Endothelial cell of umbilical vein (primary cell): ENCODE results near the gene SLC1A4. TPM values are rescaled to one million over a fixed set of nuclear protein-coding genes. Genes with fewer than 3 reads are reported as not detected.

Experiments used
- BruUV-seq: library from RNA; stranded (reverse); fragments of 400-500 nt; replicated peaks from 2 replicates; lab custom pipeline; 2021; lab: Mats Ljungman, UMichigan
- CTCF ChIA-PET: fragments of 300-600, 350-600 bp; sonication (Branson Sonifier 250); formaldehyde crosslinking; loops from one replicate; lab custom pipeline; 2021; ENCODE audit warnings: antibody characterized with exemption, inconsistent platforms; lab: Charles Lee
- POLR2A ChIA-PET: fragments of 300-600, 350-600 bp; sonication (Branson Sonifier 250); formaldehyde crosslinking; loops from one replicate; lab custom pipeline; 2021; ENCODE audit warnings: antibody characterized with exemption, inconsistent platforms; lab: Charles Lee
- DNase-seq: peaks from one replicate; pipeline ENCODE4 v3.0.0-alpha.2; 2011; ENCODE audit warnings: low read depth, low spot score
- FAIRE-seq: peaks from 2 replicates; lab custom pipeline; 2011; peaks lifted over from hg19 to GRCh38; lab: Jason Lieb, UNC
- H2AFZ ChIP-seq: 2 replicates; pipeline ENCODE4 v1.6.0; 2012; ENCODE audit warnings: low read depth, low read length, control low read depth, inconsistent platforms
- H3K27ac ChIP-seq: 2 replicates; pipeline ENCODE4 v1.5.1; 2011; ENCODE audit warnings: low read depth, mild to moderate bottlenecking, control low read depth, low read length, moderate library complexity; ENCODE audit not compliant: insufficient read depth
- H3K27me3 ChIP-seq, 2 experiments: 2 replicates each; pipeline versions ENCODE4 v1.6.0 to v1.6.1; 2011; ENCODE audit warnings: low read length in 2 of 2, mixed read lengths in 1 of 2; ENCODE audit not compliant: control insufficient read depth in 2 of 2, insufficient read depth in 2 of 2
- H3K36me3 ChIP-seq, 2 experiments: 2 replicates in 1 of 2; 3 replicates in 1 of 2; pipeline ENCODE4 v1.5.1; 2011; ENCODE audit warnings: low read length in 2 of 2, mild to moderate bottlenecking in 1 of 2, moderate library complexity in 1 of 2; ENCODE audit not compliant: control insufficient read depth in 2 of 2, insufficient read depth in 2 of 2; ENCODE audit errors: extremely low read depth in 1 of 2
- H3K4me1 ChIP-seq: 3 replicates; pipeline ENCODE4 v1.5.1; 2011; ENCODE audit warnings: mild to moderate bottlenecking, low read length; ENCODE audit not compliant: control insufficient read depth, insufficient read depth; ENCODE audit errors: extremely low read depth
- H3K4me2 ChIP-seq: 2 replicates; pipeline ENCODE4 v1.6.1; 2011; ENCODE audit warnings: low read length, control low read depth, mixed read lengths; ENCODE audit not compliant: insufficient read depth
- H3K4me3 ChIP-seq, 3 experiments: fragments of 200-600 bp in 1 of 3; sonication (generic), shearing (Covaris generic) in 1 of 3; replicated peaks in 1 of 3; 2 replicates each; pipeline ENCODE4 v1.5.1; 2011 to 2016; ENCODE audit warnings: control low read depth in 3 of 3, low read length in 3 of 3, mild to moderate bottlenecking in 2 of 3, inconsistent platforms in 1 of 3, low read depth in 1 of 3, moderate library complexity in 1 of 3; ENCODE audit not compliant: insufficient read depth in 1 of 3
- H3K79me2 ChIP-seq: 2 replicates; pipeline ENCODE4 v1.6.0; 2012; ENCODE audit warnings: low read length, inconsistent platforms; ENCODE audit not compliant: control insufficient read depth, insufficient read depth
- H3K9ac ChIP-seq: replicated peaks from 2 replicates; pipeline ENCODE3; 2011; ENCODE audit warnings: low read length, control low read depth; ENCODE audit not compliant: insufficient read depth; ENCODE audit errors: extremely low read depth
- H3K9me1 ChIP-seq: replicated peaks from 3 replicates; pipeline ENCODE4 v1.6.0; 2011; ENCODE audit warnings: mild to moderate bottlenecking, low read length; ENCODE audit not compliant: control insufficient read depth, insufficient read depth; ENCODE audit errors: extremely low read depth
- H3K9me3 ChIP-seq: replicated peaks from 2 replicates; pipeline ENCODE4 v1.5.1; 2012; ENCODE audit warnings: low read length, inconsistent platforms; ENCODE audit not compliant: control insufficient read depth, insufficient read depth
- H4K20me1 ChIP-seq: replicated peaks from 2 replicates; pipeline ENCODE3; 2011; ENCODE audit warnings: mild to moderate bottlenecking, low read length; ENCODE audit not compliant: control insufficient read depth, insufficient read depth; ENCODE audit errors: extremely low read depth
- EZH2 ChIP-seq: IDR thresholded peaks from 2 replicates; pipeline ENCODE4 v1.6.1; 2012; ENCODE audit warnings: borderline replicate concordance, low read depth, mild to moderate bottlenecking, moderate library complexity, low read length, inconsistent platforms; ENCODE audit not compliant: severe bottlenecking
- FOS ChIP-seq: IDR thresholded peaks from 2 replicates; pipeline ENCODE4 v1.6.1; 2011; ENCODE audit warnings: mild to moderate bottlenecking, low read length, moderate library complexity, borderline replicate concordance; ENCODE audit not compliant: insufficient read depth
- GATA2 ChIP-seq: IDR thresholded peaks from 2 replicates; pipeline ENCODE4 v1.7.0; 2011; ENCODE audit warnings: low read depth, mild to moderate bottlenecking, moderate library complexity, mixed read lengths, low read length; ENCODE audit not compliant: insufficient read length, insufficient read depth
- JUN ChIP-seq: IDR thresholded peaks from 2 replicates; pipeline ENCODE4 v1.6.1; 2011; ENCODE audit warnings: borderline replicate concordance, low read depth; ENCODE audit not compliant: insufficient read length, insufficient read depth
- MYC ChIP-seq: IDR thresholded peaks from one replicate; pipeline ENCODE4 v1.6.1; 2011; ENCODE audit warnings: mild to moderate bottlenecking, low read depth, low read length
- POLR2A ChIP-seq: IDR thresholded peaks from 2 replicates; pipeline ENCODE4 v1.6.1; 2012; ENCODE audit warnings: low read depth, mild to moderate bottlenecking, control low read depth, low read length
- POLR2AphosphoS5 ChIP-seq: IDR thresholded peaks from 2 replicates; pipeline ENCODE4 v1.6.1; 2012; ENCODE audit warnings: low read depth, mild to moderate bottlenecking, control low read depth, low read length, moderate library complexity; ENCODE audit not compliant: insufficient read depth
- dilution Hi-C: fragments of 300-500 bp; cut with MboI; formaldehyde crosslinking; loops from one replicate; pipeline ENCODE4 v1.15.0; 2019; ENCODE audit warnings: low sequenced_read_pairs; ENCODE audit not compliant: extremely low pct_ligation_motif_present
- intact Hi-C: fragments of 100-400 bp; cut with micrococcal nuclease; formaldehyde crosslinking; loops from one replicate; pipeline ENCODE4 v1.10.0; 2022
- polyA plus RNA-seq, 4 experiments: library from polyadenylated mRNA; depleted of rRNA in 3 of 4; stranded (reverse) in 3 of 4; unstranded in 1 of 4; fragments of >200 nt; gene quantifications; 2 replicates each; pipeline versions ENCODE4 v1.2.1 to v1.2.3, GENCODE V29; 2011 to 2012; ENCODE audit warnings: missing spikeins in 1 of 4
- total RNA-seq: library from RNA; stranded (reverse); gene quantifications from 2 replicates; pipeline ENCODE4 v1.2.3, GENCODE V29; 2021
- TF ChIP-seq, protein P1 (sequence below), 2 donors: IDR thresholded peaks; 1 replicate in 1 of 2; 2 replicates in 1 of 2; pipeline ENCODE4 v1.5.1; 2011; ENCODE audit warnings: low read length in 2 of 2, mild to moderate bottlenecking in 2 of 2, moderate library complexity in 2 of 2, control low read depth in 1 of 2, inconsistent platforms in 1 of 2, low read depth in 1 of 2; ENCODE audit not compliant: insufficient read depth in 1 of 2; ENCODE audit errors: extremely low read depth in 1 of 2
- TF ChIP-seq, protein P2 (sequence below): IDR thresholded peaks from 2 replicates; pipeline ENCODE4 v1.6.1; 2011; ENCODE audit not compliant: insufficient read depth, insufficient read length

SLC1A4 gene
- total and polyA plus RNA-seq, 2 donors (not counting 3 experiments of a cell fraction or from before 2014, with no cell fraction given): 9.9 to 13.9 TPM

DNA sequence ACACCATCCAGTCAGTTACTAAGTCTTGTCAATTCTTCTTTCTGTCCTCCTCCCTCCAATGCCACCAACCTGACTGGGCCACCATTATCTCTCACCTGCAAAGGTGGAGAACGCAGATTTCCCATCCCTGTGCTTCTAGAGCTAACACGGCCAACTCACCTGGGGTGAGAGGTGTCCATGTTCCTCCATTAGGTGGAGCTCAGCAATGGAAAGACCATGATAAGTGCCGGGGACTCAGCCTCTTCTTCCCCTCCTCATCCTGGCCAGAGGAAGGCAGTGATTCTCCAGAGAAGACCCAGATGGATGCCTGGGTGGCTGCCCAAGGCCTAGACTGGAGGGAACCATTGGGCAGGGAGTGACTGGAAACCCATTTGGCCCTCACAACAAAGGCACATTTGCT, 48.1 kb upstream of the SLC1A4 start:
- no TSS peak for BruUV-seq
- Histone ChIP-seq H3K36me3 (no peaks in the 10 kb centered on the region), H2AFZ (no peak overlapping the region), H3K4me3 (no peak overlapping the region), H3K4me2 (no peak overlapping the region), H3K27me3 (peaks cover 7 to 9% of the 10 kb centered on the region in 2 experiments), H4K20me1 (no peaks in the 10 kb centered on the region), H3K9ac (no peak overlapping the region), H3K9me3 (no peaks in the 10 kb centered on the region), H3K27ac (no peak overlapping the region), H3K4me1 (no peaks in the 10 kb centered on the region), H3K79me2 (no peaks in the 10 kb centered on the region), H3K9me1 (no peaks in the 10 kb centered on the region)
- DNase-seq (no peak), FAIRE-seq (no peak)
- TF ChIP-seq GATA2 (no peak), POLR2AphosphoS5 (no peak), MYC (no peak), JUN (no peak), FOS (no peak), POLR2A (no peak), EZH2 (no peak)
- TF ChIP-seq, protein P1, sequence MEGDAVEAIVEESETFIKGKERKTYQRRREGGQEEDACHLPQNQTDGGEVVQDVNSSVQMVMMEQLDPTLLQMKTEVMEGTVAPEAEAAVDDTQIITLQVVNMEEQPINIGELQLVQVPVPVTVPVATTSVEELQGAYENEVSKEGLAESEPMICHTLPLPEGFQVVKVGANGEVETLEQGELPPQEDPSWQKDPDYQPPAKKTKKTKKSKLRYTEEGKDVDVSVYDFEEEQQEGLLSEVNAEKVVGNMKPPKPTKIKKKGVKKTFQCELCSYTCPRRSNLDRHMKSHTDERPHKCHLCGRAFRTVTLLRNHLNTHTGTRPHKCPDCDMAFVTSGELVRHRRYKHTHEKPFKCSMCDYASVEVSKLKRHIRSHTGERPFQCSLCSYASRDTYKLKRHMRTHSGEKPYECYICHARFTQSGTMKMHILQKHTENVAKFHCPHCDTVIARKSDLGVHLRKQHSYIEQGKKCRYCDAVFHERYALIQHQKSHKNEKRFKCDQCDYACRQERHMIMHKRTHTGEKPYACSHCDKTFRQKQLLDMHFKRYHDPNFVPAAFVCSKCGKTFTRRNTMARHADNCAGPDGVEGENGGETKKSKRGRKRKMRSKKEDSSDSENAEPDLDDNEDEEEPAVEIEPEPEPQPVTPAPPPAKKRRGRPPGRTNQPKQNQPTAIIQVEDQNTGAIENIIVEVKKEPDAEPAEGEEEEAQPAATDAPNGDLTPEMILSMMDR (IDR thresholded peaks at IDR 0.05; ENCODE audit: extremely low read depth in 1 of 2, insufficient read depth in 1 of 2, low read depth in 1 of 2, low read length in 2 of 2): no peak
- TF ChIP-seq, protein P2, sequence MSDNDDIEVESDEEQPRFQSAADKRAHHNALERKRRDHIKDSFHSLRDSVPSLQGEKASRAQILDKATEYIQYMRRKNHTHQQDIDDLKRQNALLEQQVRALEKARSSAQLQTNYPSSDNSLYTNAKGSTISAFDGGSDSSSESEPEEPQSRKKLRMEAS: no peak
- dilution Hi-C loops: no loop called here
- ChIA-PET CTCF (interaction anchor here (1.4 to 1.5 kb wide), 2 partner anchors 23 to 610 kb away, joined by 3 to 4 read pairs; no protein-coding TSS in a partner anchor), POLR2A (no interaction called here)
- intact Hi-C loops: no loop called here
